RWPE2 (cell line): Measurements from ENCODE around the gene BIN1.

Source experiments
- ATAC-seq: fragments of 200-7000 bp; cut with Tn5 transposase; 3 replicates; pipeline ENCODE4 v1.9.1; 2021; ENCODE audit warnings: low read depth
- DNase-seq: peaks from one replicate; pipeline ENCODE4 v3.0.0-alpha.2; 2020; ENCODE audit warnings: low spot score
- H3K27ac ChIP-seq: fragments of 450-650 bp; 2 replicates; pipeline ENCODE4 v1.5.1; 2017; ENCODE audit warnings: mild to moderate bottlenecking; ENCODE audit not compliant: poor library complexity, severe bottlenecking
- H3K27me3 ChIP-seq: fragments of 250-450 bp; sonication (Bioruptor Pico); 2 replicates; pipeline ENCODE4 v1.5.1; 2021; ENCODE audit warnings: mild to moderate bottlenecking, moderate library complexity; ENCODE audit not compliant: insufficient read depth, poor library complexity, severe bottlenecking
- H3K36me3 ChIP-seq: fragments of 250-450 bp; sonication (Bioruptor Pico); 2 replicates; pipeline ENCODE4 v1.5.1; 2020; ENCODE audit warnings: low read depth, mild to moderate bottlenecking, moderate library complexity
- H3K4me1 ChIP-seq: fragments of 250-450 bp; sonication (Bioruptor Pico); 2 replicates; pipeline ENCODE4 v1.5.1; 2021; ENCODE audit warnings: mild to moderate bottlenecking, moderate library complexity; ENCODE audit not compliant: insufficient read depth, poor library complexity, severe bottlenecking
- H3K4me3 ChIP-seq: fragments of 250-450 bp; sonication (Bioruptor Pico); 2 replicates; pipeline ENCODE4 v1.5.1; 2021; ENCODE audit warnings: mild to moderate bottlenecking, moderate library complexity; ENCODE audit not compliant: severe bottlenecking
- H3K9me3 ChIP-seq: fragments of 250-450 bp; sonication (Bioruptor Pico); 2 replicates; pipeline ENCODE4 v1.5.1; 2021; ENCODE audit warnings: mild to moderate bottlenecking, moderate library complexity; ENCODE audit not compliant: severe bottlenecking
- TF ChIP-seq, protein P1 (sequence below): fragments of 450-650 bp; IDR thresholded peaks from one replicate; pipeline ENCODE4 v1.5.1; 2017; ENCODE audit warnings: mild to moderate bottlenecking, moderate library complexity; ENCODE audit not compliant: poor library complexity, severe bottlenecking

BIN1 gene

GRCh38 chr2:127074358-127074757, 32.6 kb downstream of the BIN1 start:
- no peaks in the 10 kb centered on the region for H3K4me1 ChIP-seq
- no peaks in the 10 kb centered on the region; the same call in 1 of the 2 replicates for H3K36me3 ChIP-seq
- TF ChIP-seq, protein P1, sequence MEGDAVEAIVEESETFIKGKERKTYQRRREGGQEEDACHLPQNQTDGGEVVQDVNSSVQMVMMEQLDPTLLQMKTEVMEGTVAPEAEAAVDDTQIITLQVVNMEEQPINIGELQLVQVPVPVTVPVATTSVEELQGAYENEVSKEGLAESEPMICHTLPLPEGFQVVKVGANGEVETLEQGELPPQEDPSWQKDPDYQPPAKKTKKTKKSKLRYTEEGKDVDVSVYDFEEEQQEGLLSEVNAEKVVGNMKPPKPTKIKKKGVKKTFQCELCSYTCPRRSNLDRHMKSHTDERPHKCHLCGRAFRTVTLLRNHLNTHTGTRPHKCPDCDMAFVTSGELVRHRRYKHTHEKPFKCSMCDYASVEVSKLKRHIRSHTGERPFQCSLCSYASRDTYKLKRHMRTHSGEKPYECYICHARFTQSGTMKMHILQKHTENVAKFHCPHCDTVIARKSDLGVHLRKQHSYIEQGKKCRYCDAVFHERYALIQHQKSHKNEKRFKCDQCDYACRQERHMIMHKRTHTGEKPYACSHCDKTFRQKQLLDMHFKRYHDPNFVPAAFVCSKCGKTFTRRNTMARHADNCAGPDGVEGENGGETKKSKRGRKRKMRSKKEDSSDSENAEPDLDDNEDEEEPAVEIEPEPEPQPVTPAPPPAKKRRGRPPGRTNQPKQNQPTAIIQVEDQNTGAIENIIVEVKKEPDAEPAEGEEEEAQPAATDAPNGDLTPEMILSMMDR = no peak
- H3K27ac ChIP-seq = no peak overlapping the region
- no peak overlapping the region for H3K4me3 ChIP-seq
- H3K9me3 ChIP-seq = no peaks in the 10 kb centered on the region
- ATAC-seq (peak; percentile 7; the same call in 1 of the 3 replicates), DNase-seq (no peak)
- H3K27me3 ChIP-seq = no peaks in the 10 kb centered on the region

GRCh38 chr2:127072970-127073369, 34.0 kb downstream of the BIN1 start:
- Histone ChIP-seq H3K4me1 (no peaks in the 10 kb centered on the region), H3K27ac (no peak overlapping the region), H3K36me3 (no peaks in the 10 kb centered on the region; the same call in 1 of the 2 replicates), H3K27me3 (no peaks in the 10 kb centered on the region), H3K4me3 (no peak overlapping the region), H3K9me3 (no peaks in the 10 kb centered on the region)
- TF ChIP-seq, protein P1 = no peak
- no peak for DNase-seq
- no peak for ATAC-seq

GRCh38 chr2:127072396-127072795, 34.6 kb downstream of the BIN1 start:
- no peak overlapping the region for H3K27ac ChIP-seq
- H3K4me3 ChIP-seq = no peak overlapping the region
- H3K36me3 ChIP-seq = no peaks in the 10 kb centered on the region; the same call in 1 of the 2 replicates

GRCh38 chr2:127071901-127072328, 35.0 kb downstream of the BIN1 start:
- TF ChIP-seq, protein P1 = no peak
- no peaks in the 10 kb centered on the region for H3K9me3 ChIP-seq
- H3K4me3 ChIP-seq = no peak overlapping the region
- H3K27me3 ChIP-seq = no peaks in the 10 kb centered on the region
- ATAC-seq (no peak), DNase-seq (no peak)
- H3K4me1 ChIP-seq = no peaks in the 10 kb centered on the region
- no peak overlapping the region for H3K27ac ChIP-seq
- H3K36me3 ChIP-seq = no peaks in the 10 kb centered on the region; the same call in 1 of the 2 replicates

More at GRCh38 chr2:127072396-127072795, 34.6 kb downstream of the BIN1 start:
- ATAC-seq = no peak
- TF ChIP-seq, protein P1 = no peak
- H3K4me1 ChIP-seq = no peaks in the 10 kb centered on the region
- H3K9me3 ChIP-seq = no peaks in the 10 kb centered on the region
- no peaks in the 10 kb centered on the region for H3K27me3 ChIP-seq
- no peak for DNase-seq

DNA sequence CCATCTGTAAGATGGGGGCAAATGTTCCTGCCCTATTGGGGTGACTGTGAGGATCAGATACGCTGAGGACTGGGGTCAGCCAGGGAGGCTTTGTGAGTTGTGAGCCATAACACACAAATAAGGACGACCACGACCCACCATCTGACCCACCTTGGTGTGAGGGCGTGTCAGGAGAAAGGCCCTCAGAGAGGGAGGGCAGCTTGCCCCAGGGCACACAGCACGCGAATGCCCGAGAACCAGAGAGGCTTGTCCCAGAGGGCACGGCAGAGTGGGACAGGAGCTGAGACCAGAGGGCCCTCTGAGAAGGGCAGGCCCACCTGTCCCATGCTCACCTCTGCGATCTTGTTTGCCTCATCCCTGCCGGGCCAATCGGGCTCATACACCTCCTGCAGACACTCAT, 36.7 kb downstream of the BIN1 start:
- no peak for DNase-seq
- no peak for ATAC-seq
- peaks cover 3% of the 10 kb centered on the region for H3K4me1 ChIP-seq
- no peaks in the 10 kb centered on the region for H3K27me3 ChIP-seq
- no peaks in the 10 kb centered on the region; the same call in 1 of the 2 replicates for H3K36me3 ChIP-seq
- H3K4me3 ChIP-seq = no peak overlapping the region
- TF ChIP-seq, protein P1 = no peak
- H3K27ac ChIP-seq = no peak overlapping the region
- H3K9me3 ChIP-seq = no peaks in the 10 kb centered on the region
